Motor neuron (in vitro differentiated cells): Measurements from ENCODE around the gene CLSTN1. TPM values are rescaled to one million over a fixed set of nuclear protein-coding genes. Genes with fewer than 3 reads are reported as not detected.
"Not testable (repeated sequence)": the region's sequence is repeated elsewhere in the genome, so short reads cannot be mapped to it uniquely, and the experiment has no call there.

Source experiments
- ATAC-seq, 8 experiments: fragments of 200-7000 bp; cut with Tn5 transposase; replicated peaks in 6 of 8; 2 replicates each; pipeline ENCODE4 v1.8.0; 2021; ENCODE audit warnings: mild to moderate bottlenecking in 8 of 8, moderate library complexity in 8 of 8
- H3K27ac ChIP-seq, 2 donors: fragments of 250-450 bp; sonication (Bioruptor Pico); 2 replicates each; pipeline ENCODE4 v1.9.0; 2021; ENCODE audit warnings: antibody characterized with exemption in 2 of 2, mild to moderate bottlenecking in 2 of 2, moderate library complexity in 1 of 2
- H3K4me1 ChIP-seq, 2 donors: fragments of 250-450 bp; sonication (Bioruptor Pico); replicated peaks in 1 of 2; 2 replicates each; pipeline ENCODE4 v1.6.1; 2021; ENCODE audit warnings: antibody characterized with exemption in 2 of 2, mild to moderate bottlenecking in 2 of 2, moderate library complexity in 1 of 2
- H3K4me3 ChIP-seq, 5 donors: fragments of 250-450 bp; sonication (Bioruptor Pico); 2 replicates each; pipeline ENCODE4 v1.9.0; 2021; ENCODE audit warnings: antibody characterized with exemption in 5 of 5, mild to moderate bottlenecking in 5 of 5, moderate library complexity in 4 of 5
- WGBS, 10 experiments: fragments of 450-650 bp; shearing (Covaris generic); methylation state at CpG; one replicate each; pipeline ENCODE4 v1.0.0; 2022; 5-methylcytosine and 5-hydroxymethylcytosine counted together
- in situ Hi-C, 9 experiments: fragments of 400-800 bp; cut with MboI; loops; one replicate each; pipeline ENCODE4 v1.15.0; 2021; ENCODE audit warnings: low sequenced_read_pairs in 9 of 9, low pct_unique_long_range_greater_than_20kb in 2 of 9; ENCODE audit not compliant: unreplicated experiment in 9 of 9
- total RNA-seq, 8 experiments: library from RNA; unstranded; fragments of 300-600 nt; gene quantifications; 2 replicates each; pipeline versions ENCODE4 v1.2.3 to v1.2.4, GENCODE V29; 2022

CLSTN1 gene
- total RNA-seq, 8 experiments from 2014 or later: 36.6 to 140 (median 112) TPM

GRCh38 chr1:9717193-9718005 is 106.4 kb downstream of the CLSTN1 start:
- H3K4me1 ChIP-seq: no peaks in the 10 kb centered on the region
- no peak overlapping the region for H3K4me3 ChIP-seq
- WGBS, 10 experiments: 60 to 88% (median 81%) methylated on average over 1 to 18 of the region's 25 CpGs; no CpG with 5 or more reads in 5 of the 10 experiments
- ATAC-seq: no peak
- no peak overlapping the region for H3K27ac ChIP-seq
- in situ Hi-C loops: no loop called here

- WGBS, 10 experiments: 93 to 100% (median 100%) methylated on average over 1 to 14 of the region's 29 CpGs; no CpG with 5 or more reads in 2 of the 10 experiments
- in situ Hi-C loops: no loop called here
- no peaks in the 10 kb centered on the region for H3K4me1 ChIP-seq
- no peak overlapping the region for H3K27ac ChIP-seq
- ATAC-seq: no peak
- no peak overlapping the region for H3K4me3 ChIP-seq
Measured at GRCh38 chr1:9716404-9717192, 107.2 kb downstream of the CLSTN1 start.

GRCh38 chr1:9715536-9716226 is 108.1 kb downstream of the CLSTN1 start:
- in situ Hi-C loops: no loop called here
- no peak for ATAC-seq
- Histone ChIP-seq H3K4me3 (no peak overlapping the region), H3K27ac (no peak overlapping the region), H3K4me1 (no peaks in the 10 kb centered on the region)
- WGBS, 10 experiments: 80 to 100% (median 100%) methylated on average over 1 to 18 of the region's 40 CpGs; no CpG with 5 or more reads in 5 of the 10 experiments

GRCh38 chr1:9714257-9714718 is 109.5 kb downstream of the CLSTN1 start:
- in situ Hi-C loops: no loop called here
- Histone ChIP-seq H3K27ac (no peak overlapping the region), H3K4me1 (no peaks in the 10 kb centered on the region), H3K4me3 (no peak overlapping the region)
- ATAC-seq: no peak
- WGBS, 10 experiments: 0 to 90% (median 50%) methylated on average over 1 to 5 of the region's 6 CpGs; no CpG with 5 or more reads in 3 of the 10 experiments

GRCh38 chr1:9712767-9713166 is 111.0 kb downstream of the CLSTN1 start:
- in situ Hi-C loops, H3K27ac ChIP-seq, H3K4me3 ChIP-seq, H3K4me1 ChIP-seq, ATAC-seq: not testable (repeated sequence)
- 80 to 100% (median 89%) methylated on average over 1 to 7 of the region's 7 CpGs for WGBS, 10 experiments

GRCh38 chr1:9711466-9712020 is 112.2 kb downstream of the CLSTN1 start:
- WGBS, 10 experiments: 27 to 96% (median 72%) methylated on average over 1 to 9 of the region's 9 CpGs; no CpG with 5 or more reads in 1 of the 10 experiments
- no peak overlapping the region for H3K27ac ChIP-seq
- H3K4me3 ChIP-seq: no peak overlapping the region
- ATAC-seq: no peak
- in situ Hi-C loops: no loop called here
- H3K4me1 ChIP-seq: no peaks in the 10 kb centered on the region

- in situ Hi-C loops: no loop called here
- H3K4me3 ChIP-seq: no peak overlapping the region
- 50 to 100% (median 86%) methylated on average over 1 to 8 of the region's 8 CpGs; no CpG with 5 or more reads in 1 of the 10 experiments for WGBS, 10 experiments
- no peak overlapping the region for H3K27ac ChIP-seq
- no peaks in the 10 kb centered on the region for H3K4me1 ChIP-seq
- no peak for ATAC-seq
Measured at GRCh38 chr1:9710037-9710436, 113.7 kb downstream of the CLSTN1 start.

GRCh38 chr1:9706178-9706577 is 117.6 kb downstream of the CLSTN1 start:
- no peak for ATAC-seq
- Histone ChIP-seq H3K4me3 (no peak overlapping the region), H3K4me1 (no peaks in the 10 kb centered on the region), H3K27ac (no peak overlapping the region)
- in situ Hi-C loops: no loop called here
- 40 to 100% (median 91%) methylated on average over 1 to 4 of the region's 4 CpGs; no CpG with 5 or more reads in 1 of the 10 experiments for WGBS, 10 experiments

- in situ Hi-C loops: no loop called here
Measured at GRCh38 chr1:9705337-9706093, 118.2 kb downstream of the CLSTN1 start.

GRCh38 chr1:9703681-9704080 is 120.1 kb downstream of the CLSTN1 start:
- Histone ChIP-seq H3K4me3 (no peak overlapping the region), H3K4me1 (no peaks in the 10 kb centered on the region), H3K27ac (no peak overlapping the region)
- 53 to 100% (median 76%) methylated on average over 1 to 3 of the region's 3 CpGs; no CpG with 5 or more reads in 1 of the 10 experiments for WGBS, 10 experiments
- in situ Hi-C loops: no loop called here
- no peak for ATAC-seq

More at GRCh38 chr1:9705337-9706093, 118.2 kb downstream of the CLSTN1 start:
- Histone ChIP-seq H3K4me1 (no peaks in the 10 kb centered on the region), H3K4me3 (no peak overlapping the region), H3K27ac (no peak overlapping the region)
- no peak for ATAC-seq
- 61 to 93% (median 84%) methylated on average over 2 to 8 of the region's 8 CpGs for WGBS, 10 experiments

GRCh38 chr1:9703165-9703509 is 120.6 kb downstream of the CLSTN1 start:
- Histone ChIP-seq H3K27ac (no peak overlapping the region), H3K4me1 (no peaks in the 10 kb centered on the region), H3K4me3 (no peak overlapping the region)
- no peak for ATAC-seq
- in situ Hi-C loops: no loop called here
- 69 to 100% (median 82%) methylated on average over 1 to 5 of the region's 5 CpGs; no CpG with 5 or more reads in 3 of the 10 experiments for WGBS, 10 experiments

GRCh38 chr1:9701665-9702064 is 122.1 kb downstream of the CLSTN1 start:
- no peak overlapping the region for H3K4me3 ChIP-seq
- no peaks in the 10 kb centered on the region for H3K4me1 ChIP-seq
- WGBS, 10 experiments: 16 to 100% (median 86%) methylated on average over 1 to 4 of the region's 4 CpGs; no CpG with 5 or more reads in 2 of the 10 experiments
- no peak overlapping the region for H3K27ac ChIP-seq
- ATAC-seq: no peak
- in situ Hi-C loops: no loop called here
